Gastrocnemius medialis (tissue), 4 donors: ENCODE data around the gene ALS2CL. TPM values are rescaled to one million over a fixed set of nuclear protein-coding genes. Genes with fewer than 3 reads are reported as not detected.

Source experiments
- ATAC-seq, 2 donors: fragments of 150-250 bp; one replicate each; pipeline ENCODE4 v1.9.1; 2016
- DNase-seq, 2 donors: peaks; one replicate each; pipeline ENCODE4 v3.0.0-alpha.2; 2019
- H3K27ac ChIP-seq, 4 donors: fragments of 200-600 bp; sonication (generic); 1 replicate in 1 of 4; 2 replicates in 3 of 4; pipeline ENCODE4 v1.5.1; 2016 to 2018; ENCODE audit warnings: mild to moderate bottlenecking in 2 of 4, moderate library complexity in 1 of 4
- H3K27me3 ChIP-seq, 3 donors: fragments of 200-600 bp; sonication (generic) in 2 of 3; 1 replicate in 1 of 3; 2 replicates in 2 of 3; pipeline versions ENCODE4 v1.5.1 to v1.6.0; 2016 to 2019; ENCODE audit warnings: mild to moderate bottlenecking in 1 of 3, moderate library complexity in 1 of 3
- H3K36me3 ChIP-seq, 2 donors: fragments of 200-600 bp; sonication (generic) in 1 of 2; one replicate each; pipeline ENCODE4 v1.5.1; 2017 to 2018
- H3K4me1 ChIP-seq, 2 donors: fragments of 200-600 bp; sonication (generic) in 1 of 2; one replicate each; pipeline ENCODE4 v1.5.1; 2016 to 2017; ENCODE audit warnings: mild to moderate bottlenecking in 2 of 2
- H3K4me3 ChIP-seq, 4 donors: fragments of 200-600 bp; sonication (generic) in 3 of 4; 1 replicate in 1 of 4; 2 replicates in 3 of 4; pipeline ENCODE4 v1.5.1; 2016 to 2019; ENCODE audit warnings: mild to moderate bottlenecking in 2 of 4
- H3K9me3 ChIP-seq, 3 donors: fragments of 200-600 bp; sonication (generic) in 2 of 3; 1 replicate in 1 of 3; 2 replicates in 2 of 3; pipeline ENCODE4 v1.5.1; 2016 to 2019
- POLR2A ChIP-seq, 2 donors: fragments of 450-650 bp; IDR thresholded peaks; one replicate each; pipeline ENCODE4 v1.6.1; 2017; ENCODE audit warnings: antibody characterized with exemption in 2 of 2, mild to moderate bottlenecking in 2 of 2, moderate library complexity in 2 of 2
- in situ Hi-C, 4 donors: fragments of 200-750 bp; cut with MboI; loops; one replicate each; pipeline versions ENCODE4 v1.15.0 to v1.8.0; 2017; ENCODE audit warnings: low sequenced_read_pairs in 4 of 4
- intact Hi-C: fragments of 100-400 bp; cut with DNase I; formaldehyde crosslinking; loops from one replicate; pipeline ENCODE4 v1.15.1; 2023; ENCODE audit warnings: low total_unique reads
- total RNA-seq, 4 donors: library from RNA; depleted of rRNA; stranded (reverse); fragments of >200 nt; gene quantifications; one replicate each; pipeline versions ENCODE4 v1.1.0 to v1.2.3, GENCODE V29; 2016
- TF ChIP-seq, protein P1 (sequence below), 5 experiments: fragments of 450-650 bp in 3 of 5; fragments of 200-600 bp in 2 of 5; sonication (generic) in 2 of 5; IDR thresholded peaks in 4 of 5; conservative IDR thresholded peaks in 1 of 5; 1 replicate in 4 of 5; 2 replicates in 1 of 5; pipeline ENCODE4 v1.5.1; 2016 to 2019; ENCODE audit warnings: antibody characterized with exemption in 5 of 5, mild to moderate bottlenecking in 3 of 5, moderate library complexity in 3 of 5

ALS2CL gene
- total RNA-seq, 4 donors from 2014 or later = 3.8 to 13.2 (median 6.2) TPM

DNA sequence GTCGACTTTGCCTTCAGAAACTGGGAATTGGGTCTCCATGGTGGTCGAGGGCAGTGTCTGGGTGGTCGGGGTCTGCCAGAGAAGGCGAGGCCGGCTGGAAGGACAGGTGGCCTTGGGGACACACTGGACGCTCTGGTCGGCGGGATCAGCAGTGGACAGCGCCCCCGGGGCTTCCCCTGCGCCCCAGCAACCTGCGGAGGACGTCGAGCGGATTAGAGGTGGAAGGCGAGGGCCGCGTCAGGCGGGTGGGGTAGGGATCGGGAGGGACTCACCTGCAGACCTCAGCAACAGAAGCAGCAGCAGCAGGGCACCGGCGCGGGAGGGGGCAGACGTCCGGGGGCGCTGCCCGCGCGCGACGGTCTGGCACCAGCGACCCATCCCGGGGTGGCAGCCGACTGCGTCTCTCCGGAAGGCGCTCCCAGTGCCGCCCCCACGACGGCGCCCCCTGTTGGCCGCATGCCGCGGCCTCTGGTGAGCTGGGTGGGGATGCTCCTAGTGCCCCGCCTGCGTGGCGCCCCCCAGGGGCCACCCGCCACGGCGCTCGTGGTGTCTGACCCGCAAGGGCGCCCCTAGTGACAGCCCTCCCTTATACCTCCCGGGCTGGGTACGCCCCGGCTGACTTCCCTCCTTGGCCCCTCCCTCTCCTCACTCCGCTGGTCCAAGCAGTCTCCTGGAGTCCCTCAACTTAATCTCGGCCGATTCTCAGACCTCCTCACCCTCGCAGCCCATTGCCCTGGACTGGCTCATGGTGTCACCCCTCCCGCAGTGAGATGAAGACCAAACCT is 24.2 kb upstream of the ALS2CL start, which contains the start of gene PRSS50:
PRSS50 (minus strand) TSS at position 423 of the 785 bp plus-strand sequence; CDS start at position 378, 45 bp downstream.
- no peaks in the 10 kb centered on the region for H3K9me3 ChIP-seq
- H3K4me3 ChIP-seq = no peak within 1 kb of the TSS
- no peak within 1 kb of the TSS for H3K27ac ChIP-seq
- TF ChIP-seq, protein P1, sequence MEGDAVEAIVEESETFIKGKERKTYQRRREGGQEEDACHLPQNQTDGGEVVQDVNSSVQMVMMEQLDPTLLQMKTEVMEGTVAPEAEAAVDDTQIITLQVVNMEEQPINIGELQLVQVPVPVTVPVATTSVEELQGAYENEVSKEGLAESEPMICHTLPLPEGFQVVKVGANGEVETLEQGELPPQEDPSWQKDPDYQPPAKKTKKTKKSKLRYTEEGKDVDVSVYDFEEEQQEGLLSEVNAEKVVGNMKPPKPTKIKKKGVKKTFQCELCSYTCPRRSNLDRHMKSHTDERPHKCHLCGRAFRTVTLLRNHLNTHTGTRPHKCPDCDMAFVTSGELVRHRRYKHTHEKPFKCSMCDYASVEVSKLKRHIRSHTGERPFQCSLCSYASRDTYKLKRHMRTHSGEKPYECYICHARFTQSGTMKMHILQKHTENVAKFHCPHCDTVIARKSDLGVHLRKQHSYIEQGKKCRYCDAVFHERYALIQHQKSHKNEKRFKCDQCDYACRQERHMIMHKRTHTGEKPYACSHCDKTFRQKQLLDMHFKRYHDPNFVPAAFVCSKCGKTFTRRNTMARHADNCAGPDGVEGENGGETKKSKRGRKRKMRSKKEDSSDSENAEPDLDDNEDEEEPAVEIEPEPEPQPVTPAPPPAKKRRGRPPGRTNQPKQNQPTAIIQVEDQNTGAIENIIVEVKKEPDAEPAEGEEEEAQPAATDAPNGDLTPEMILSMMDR (IDR thresholded peaks at IDR 0.05 in 4 of 5, conservative IDR thresholded peaks at IDR 0.05 in 1 of 5) = peak in 2 of 5 experiments; percentile 25 to 28
- no peak for TF ChIP-seq POLR2A (IDR thresholded peaks at IDR 0.05)
- H3K36me3 ChIP-seq = no peaks in the 10 kb centered on the region
- peaks cover 0 to 8% (median 2%) of the 10 kb centered on the region in 3 donors for H3K27me3 ChIP-seq
- ATAC-seq (no peak), DNase-seq (no peak)
- in situ Hi-C loops = loop anchor here (10.0 to 25.0 kb wide), 4 partner anchors 177 to 620 kb away; no protein-coding TSS in a partner anchor
- intact Hi-C loops = no loop called here
- no peaks in the 10 kb centered on the region for H3K4me1 ChIP-seq

DNA sequence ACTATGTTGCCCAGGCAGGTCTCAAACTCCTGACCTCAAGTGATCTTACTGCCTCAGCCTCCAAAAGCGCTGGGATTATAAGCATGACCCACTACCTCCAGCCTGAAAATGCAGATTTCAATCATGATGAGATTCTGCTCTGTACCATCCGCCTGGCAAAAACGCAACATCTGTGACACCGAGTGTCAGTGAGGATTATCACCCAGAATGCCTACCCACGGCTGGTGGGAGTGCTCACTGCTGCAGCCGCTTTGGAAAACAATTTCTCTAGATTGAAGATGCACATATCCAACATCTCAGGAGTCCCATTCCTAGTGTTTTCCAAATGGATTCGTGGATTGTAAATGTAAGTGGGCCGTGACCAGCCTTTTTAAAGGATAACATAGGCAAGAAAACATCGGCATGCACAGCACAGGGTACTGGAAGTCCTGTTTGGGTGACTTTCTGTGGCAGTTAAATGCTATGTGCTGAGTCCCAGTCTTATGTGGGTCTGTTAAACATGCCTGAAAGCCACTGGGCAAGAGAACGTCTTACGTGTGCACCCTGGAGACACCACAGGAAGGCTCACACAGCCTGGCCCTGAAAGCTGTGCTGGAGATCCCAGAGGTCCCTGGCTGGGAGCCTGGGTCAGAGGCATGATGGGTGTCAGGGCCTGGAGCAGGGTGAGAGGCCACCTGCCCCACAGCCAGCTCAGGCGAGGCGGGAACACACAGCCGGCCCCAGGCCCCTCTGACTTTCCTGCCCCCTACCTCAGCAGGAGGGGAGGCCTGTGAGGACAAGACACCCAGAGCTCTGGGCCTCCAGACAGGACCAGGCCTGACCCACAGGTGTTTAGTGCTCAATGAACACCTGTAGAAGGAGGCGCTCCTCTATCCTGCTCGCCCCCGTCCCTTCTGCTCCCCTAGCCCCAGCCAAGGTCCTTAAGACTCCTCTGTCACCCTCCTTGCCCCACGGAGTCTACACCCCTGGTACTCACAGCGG is 23.3 kb upstream of the ALS2CL start:
- Histone ChIP-seq H3K27ac (no peak overlapping the region), H3K36me3 (no peaks in the 10 kb centered on the region), H3K4me3 (no peak overlapping the region), H3K9me3 (no peaks in the 10 kb centered on the region), H3K4me1 (no peaks in the 10 kb centered on the region), H3K27me3 (peaks cover 0 to 8% (median 2%) of the 10 kb centered on the region in 3 donors)
- TF ChIP-seq, protein P1 (IDR thresholded peaks at IDR 0.05 in 4 of 5, conservative IDR thresholded peaks at IDR 0.05 in 1 of 5) = no peak
- TF ChIP-seq POLR2A (IDR thresholded peaks at IDR 0.05) = no peak
- intact Hi-C loops = no loop called here
- ATAC-seq (no peak), DNase-seq (no peak)
- in situ Hi-C loops = loop anchor here (10.0 to 25.0 kb wide), 4 partner anchors 178 to 621 kb away; no protein-coding TSS in a partner anchor

DNA sequence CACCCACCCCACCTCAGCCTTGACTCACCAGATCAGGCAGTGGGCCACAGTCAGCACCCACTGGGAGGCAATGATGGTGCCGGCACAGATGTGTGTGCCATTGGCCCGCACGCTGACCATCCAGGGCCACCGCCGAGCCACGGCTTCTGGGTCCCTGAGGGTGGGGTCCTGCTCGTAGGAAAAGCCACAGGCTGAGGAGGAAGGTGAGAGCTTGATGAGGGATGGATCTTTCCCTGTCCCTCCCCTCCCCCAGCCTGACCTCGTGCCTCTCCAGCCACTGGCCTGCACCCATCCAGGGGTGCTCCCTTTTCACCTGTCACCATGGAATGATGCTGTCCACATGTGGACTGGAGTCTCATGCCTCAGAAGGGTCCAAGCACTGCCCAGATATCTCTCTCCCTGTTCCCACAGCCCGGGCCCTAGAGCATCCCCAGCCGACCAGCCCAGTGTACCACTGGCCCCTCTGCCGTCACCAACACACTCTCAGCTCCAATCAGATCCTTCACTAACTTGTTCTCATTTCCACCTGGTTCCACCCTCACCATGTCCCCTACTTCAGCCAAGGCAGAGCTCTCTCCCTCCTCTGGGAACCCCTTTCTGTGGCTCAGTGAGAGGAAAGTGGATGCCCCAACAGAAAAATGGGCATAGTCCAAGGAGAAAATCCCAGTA is 22.2 kb upstream of the ALS2CL start:
- no peak overlapping the region for H3K4me3 ChIP-seq
- TF ChIP-seq, protein P1 (IDR thresholded peaks at IDR 0.05 in 4 of 5, conservative IDR thresholded peaks at IDR 0.05 in 1 of 5) = no peak
- TF ChIP-seq POLR2A (IDR thresholded peaks at IDR 0.05) = no peak
- DNase-seq = no peak
- intact Hi-C loops = no loop called here
- in situ Hi-C loops = loop anchor here (10.0 to 25.0 kb wide), 4 partner anchors 179 to 622 kb away; no protein-coding TSS in a partner anchor
- no peak for ATAC-seq
- H3K27me3 ChIP-seq = peaks cover 0 to 8% (median 2%) of the 10 kb centered on the region in 3 donors
- no peaks in the 10 kb centered on the region for H3K36me3 ChIP-seq
- H3K4me1 ChIP-seq = no peaks in the 10 kb centered on the region
- no peak overlapping the region for H3K27ac ChIP-seq
- no peaks in the 10 kb centered on the region for H3K9me3 ChIP-seq
